Sigmoid colon (tissue), 7 donors: ENCODE measurements around the gene EFHD2. TPM values are rescaled to one million over a fixed set of nuclear protein-coding genes. Genes with fewer than 3 reads are reported as not detected.

ENCODE experiments used
- DNase-seq: peaks from one replicate; pipeline ENCODE4 v3.0.0-alpha.2; 2019
- H3K27ac ChIP-seq, 4 donors: fragments of 200-600 bp; sonication (generic); one replicate each; pipeline ENCODE4 v1.5.1; 2016 to 2019; ENCODE audit warnings: mild to moderate bottlenecking in 1 of 4
- H3K27me3 ChIP-seq, 3 donors: fragments of 200-600 bp; sonication (generic); one replicate each; pipeline ENCODE4 v1.5.1; 2019; ENCODE audit warnings: mild to moderate bottlenecking in 1 of 3
- H3K36me3 ChIP-seq, 4 donors: fragments of 200-600 bp; sonication (generic); one replicate each; pipeline ENCODE4 v1.5.1; 2016 to 2019
- H3K4me1 ChIP-seq, 4 donors: fragments of 200-600 bp; sonication (generic); one replicate each; pipeline ENCODE4 v1.5.1; 2017 to 2019
- H3K4me3 ChIP-seq, 4 donors: fragments of 200-600 bp; sonication (generic); one replicate each; pipeline ENCODE4 v1.5.1; 2017 to 2019; ENCODE audit warnings: mild to moderate bottlenecking in 2 of 4, moderate library complexity in 1 of 4
- H3K9me3 ChIP-seq, 4 donors: fragments of 200-600 bp in 3 of 4; sonication (generic) in 3 of 4; one replicate each; pipeline versions ENCODE4 v1.5.1 to v1.6.1; 2013 to 2019
- EP300 ChIP-seq, 4 donors: sonication (generic); formaldehyde crosslinking; IDR thresholded peaks; one replicate each; pipeline ENCODE4 v1.6.1; 2017; ENCODE audit warnings: antibody characterized with exemption in 4 of 4
- POLR2A ChIP-seq, 2 donors: fragments of 450-650 bp; IDR thresholded peaks; one replicate each; pipeline ENCODE4 v1.6.1; 2016; ENCODE audit warnings: antibody characterized with exemption in 2 of 2, mild to moderate bottlenecking in 2 of 2, moderate library complexity in 2 of 2
- POLR2AphosphoS5 ChIP-seq, 4 donors: sonication (generic); formaldehyde crosslinking; IDR thresholded peaks; one replicate each; pipeline ENCODE4 v1.6.1; 2017; ENCODE audit warnings: antibody characterized with exemption in 4 of 4
- WGBS, 2 donors: extraction: QIAGEN DNeasy Blood & Tissue Kit; methylation state at CpG; one replicate each; pipeline ENCODE4 v1.1.7; 2013; 5-methylcytosine and 5-hydroxymethylcytosine counted together
- intact Hi-C: fragments of 100-400 bp; cut with DNase I; formaldehyde crosslinking; loops from one replicate; pipeline ENCODE4 v1.15.1; 2023
- polyA plus RNA-seq, 3 donors: library from polyadenylated mRNA; stranded (reverse); fragments of 200-250 nt; gene quantifications; one replicate each; pipeline ENCODE4 v1.2.3, GENCODE V29; 2013
- total RNA-seq, 4 donors: library from RNA; depleted of rRNA; stranded (reverse); fragments of >200 nt; gene quantifications; one replicate each; pipeline ENCODE4 v1.1.0, GENCODE V29; 2016
- TF ChIP-seq, protein P1 (sequence below), 4 experiments: fragments of 450-650 bp in 3 of 4; fragments of 200-600 bp in 1 of 4; IDR thresholded peaks; one replicate each; pipeline ENCODE4 v1.5.1; 2016 to 2019; ENCODE audit warnings: antibody characterized with exemption in 4 of 4, mild to moderate bottlenecking in 3 of 4, moderate library complexity in 2 of 4
- donor health status: healthy with polysubstance abuse.
- donor health status: Bipolar disorder and iron deficiency.
- donor health status: healthy.

Gene EFHD2
- total and polyA plus RNA-seq, 7 donors: 32.7 to 181 (median 47.4) TPM

GRCh38 chr1:15364740-15365139 lies 44.9 kb upstream of the EFHD2 start:
- DNase-seq: no peak
- H3K4me3 ChIP-seq: no peak overlapping the region
- WGBS, 2 donors: 81 to 84% methylated on average over 5 of the region's 5 CpGs
- TF ChIP-seq POLR2A (IDR thresholded peaks at IDR 0.05): no peak
- TF ChIP-seq POLR2AphosphoS5 (IDR thresholded peaks at IDR 0.05): no peak
- TF ChIP-seq, protein P1, sequence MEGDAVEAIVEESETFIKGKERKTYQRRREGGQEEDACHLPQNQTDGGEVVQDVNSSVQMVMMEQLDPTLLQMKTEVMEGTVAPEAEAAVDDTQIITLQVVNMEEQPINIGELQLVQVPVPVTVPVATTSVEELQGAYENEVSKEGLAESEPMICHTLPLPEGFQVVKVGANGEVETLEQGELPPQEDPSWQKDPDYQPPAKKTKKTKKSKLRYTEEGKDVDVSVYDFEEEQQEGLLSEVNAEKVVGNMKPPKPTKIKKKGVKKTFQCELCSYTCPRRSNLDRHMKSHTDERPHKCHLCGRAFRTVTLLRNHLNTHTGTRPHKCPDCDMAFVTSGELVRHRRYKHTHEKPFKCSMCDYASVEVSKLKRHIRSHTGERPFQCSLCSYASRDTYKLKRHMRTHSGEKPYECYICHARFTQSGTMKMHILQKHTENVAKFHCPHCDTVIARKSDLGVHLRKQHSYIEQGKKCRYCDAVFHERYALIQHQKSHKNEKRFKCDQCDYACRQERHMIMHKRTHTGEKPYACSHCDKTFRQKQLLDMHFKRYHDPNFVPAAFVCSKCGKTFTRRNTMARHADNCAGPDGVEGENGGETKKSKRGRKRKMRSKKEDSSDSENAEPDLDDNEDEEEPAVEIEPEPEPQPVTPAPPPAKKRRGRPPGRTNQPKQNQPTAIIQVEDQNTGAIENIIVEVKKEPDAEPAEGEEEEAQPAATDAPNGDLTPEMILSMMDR (IDR thresholded peaks at IDR 0.05): no peak
- no peak for TF ChIP-seq EP300 (IDR thresholded peaks at IDR 0.05)
- no peaks in the 10 kb centered on the region for H3K9me3 ChIP-seq
- H3K36me3 ChIP-seq: no peaks in the 10 kb centered on the region
- no peaks in the 10 kb centered on the region for H3K27me3 ChIP-seq
- H3K4me1 ChIP-seq: no peaks in the 10 kb centered on the region
- H3K27ac ChIP-seq: no peak overlapping the region
- intact Hi-C loops: no loop called here

DNA sequence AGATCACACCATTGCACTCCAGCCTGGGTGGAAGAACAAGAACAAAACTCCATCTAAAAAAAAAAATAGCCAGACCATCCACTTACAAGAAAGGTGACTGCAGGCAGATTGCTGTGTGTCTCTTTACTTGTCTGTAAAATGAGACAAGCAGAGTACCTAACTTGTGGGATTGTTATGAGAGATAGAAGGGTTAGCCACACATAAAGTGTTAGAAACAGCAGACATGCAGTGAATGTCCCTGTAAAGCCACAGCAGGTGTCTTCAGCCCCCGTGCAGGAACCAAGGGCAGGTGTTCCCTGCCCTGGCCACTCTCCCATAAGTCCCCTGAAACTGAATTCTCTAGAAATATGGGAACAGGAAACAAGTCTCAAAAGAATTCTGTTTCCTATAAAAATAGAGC lies 40.8 kb upstream of the EFHD2 start:
- no peak for DNase-seq
- H3K4me1 ChIP-seq: peaks cover 0 to 21% (median 20%) of the 10 kb centered on the region in 4 donors
- H3K36me3 ChIP-seq: no peaks in the 10 kb centered on the region
- no peak for TF ChIP-seq EP300 (IDR thresholded peaks at IDR 0.05)
- TF ChIP-seq POLR2AphosphoS5 (IDR thresholded peaks at IDR 0.05): no peak
- TF ChIP-seq POLR2A (IDR thresholded peaks at IDR 0.05): no peak
- TF ChIP-seq, protein P1 (IDR thresholded peaks at IDR 0.05): no peak
- 31 to 54% methylated on average over 1 of the region's 1 CpG for WGBS, 2 donors
- H3K9me3 ChIP-seq: no peaks in the 10 kb centered on the region
- no peak overlapping the region for H3K27ac ChIP-seq
- no peaks in the 10 kb centered on the region for H3K27me3 ChIP-seq
- intact Hi-C loops: no loop called here
- no peak overlapping the region for H3K4me3 ChIP-seq

DNA sequence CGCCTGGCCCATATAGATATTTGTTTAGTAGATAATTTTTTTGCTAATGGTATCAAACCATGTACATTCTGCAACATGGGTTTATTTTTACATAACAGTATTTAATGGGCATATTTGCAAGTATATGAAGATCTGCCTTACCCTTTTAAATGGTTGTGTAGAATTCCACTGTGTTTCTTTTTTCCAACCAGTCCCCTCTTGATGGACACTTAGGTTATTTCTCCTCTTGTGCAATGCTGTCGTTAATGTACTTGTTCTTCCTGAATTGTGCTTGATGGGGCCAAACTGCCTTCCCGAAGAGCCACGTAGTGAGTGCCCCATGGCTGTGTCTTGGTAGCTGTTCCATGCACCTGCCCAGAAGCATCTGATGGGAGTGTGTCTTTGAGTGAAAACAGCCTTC lies 39.4 kb upstream of the EFHD2 start:
- no peak overlapping the region for H3K4me3 ChIP-seq
- H3K9me3 ChIP-seq: no peaks in the 10 kb centered on the region
- H3K4me1 ChIP-seq: peaks cover 0 to 21% (median 20%) of the 10 kb centered on the region in 4 donors
- intact Hi-C loops: no loop called here
- DNase-seq: no peak
- H3K36me3 ChIP-seq: no peaks in the 10 kb centered on the region
- peak overlapping the region; percentile 22 to 77 (median 48) for H3K27ac ChIP-seq
- 81 to 86% methylated on average over 4 of the region's 4 CpGs for WGBS, 2 donors
- TF ChIP-seq, protein P1 (IDR thresholded peaks at IDR 0.05): no peak
- TF ChIP-seq POLR2AphosphoS5 (IDR thresholded peaks at IDR 0.05) (no peak), POLR2A (IDR thresholded peaks at IDR 0.05) (no peak), EP300 (IDR thresholded peaks at IDR 0.05) (no peak)
- no peaks in the 10 kb centered on the region for H3K27me3 ChIP-seq

DNA sequence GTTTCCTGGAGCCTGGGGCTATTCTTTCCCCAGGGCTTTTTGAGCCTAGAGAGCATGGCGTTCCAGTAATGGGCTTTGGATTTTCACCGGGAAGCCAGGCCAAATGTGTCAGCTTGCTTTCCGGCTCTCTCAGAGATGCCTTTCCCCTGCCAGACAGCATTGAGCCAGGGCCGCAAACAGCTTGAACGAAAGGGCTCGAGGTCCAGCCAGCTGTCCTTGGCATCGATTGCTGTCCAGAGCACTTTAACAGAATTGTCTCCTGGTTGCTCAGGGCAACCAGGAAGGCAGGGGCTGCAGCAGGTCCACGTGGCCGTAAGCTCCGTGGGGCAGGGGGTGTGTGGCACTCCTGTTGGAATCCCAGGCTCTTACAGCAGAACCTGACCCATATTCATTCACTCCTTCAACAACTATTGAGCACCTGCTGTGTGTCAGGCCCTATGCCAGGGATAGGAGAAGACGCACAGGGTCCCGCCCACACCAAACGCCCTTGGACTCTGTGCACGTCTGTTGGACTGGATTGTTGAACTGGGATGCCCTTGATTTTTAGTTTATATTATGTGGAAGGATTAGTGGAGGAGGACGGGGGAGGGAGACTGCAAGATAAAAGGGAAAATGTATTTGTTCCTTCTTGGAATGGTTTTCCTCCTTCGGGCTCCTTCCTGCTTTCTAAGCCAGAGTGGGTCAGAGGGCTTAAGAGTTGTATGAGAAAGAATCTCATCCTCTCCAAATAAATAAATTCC lies 38.7 kb upstream of the EFHD2 start:
- 29 to 58% methylated on average over 16 of the region's 16 CpGs for WGBS, 2 donors
- H3K36me3 ChIP-seq: no peaks in the 10 kb centered on the region
- peak overlapping the region; percentile 22 to 77 (median 48) for H3K27ac ChIP-seq
- H3K27me3 ChIP-seq: no peaks in the 10 kb centered on the region
- peak; percentile 80 for DNase-seq
- peaks cover 0 to 21% (median 20%) of the 10 kb centered on the region in 4 donors for H3K4me1 ChIP-seq
- TF ChIP-seq POLR2A (IDR thresholded peaks at IDR 0.05) (no peak), POLR2AphosphoS5 (IDR thresholded peaks at IDR 0.05) (peak in 3 of 4 donors; percentile 41 to 53 (median 51)), EP300 (IDR thresholded peaks at IDR 0.05) (peak in 1 of 4 donors; percentile 3)
- TF ChIP-seq, protein P1 (IDR thresholded peaks at IDR 0.05): no peak
- H3K9me3 ChIP-seq: no peaks in the 10 kb centered on the region
- intact Hi-C loops: no loop called here
- H3K4me3 ChIP-seq: no peak overlapping the region
